Measurements from ENCODE around the gene FAM163B. TPM values are rescaled to one million over a fixed set of nuclear protein-coding genes. Genes with fewer than 3 reads are reported as not detected.

FAM163B gene
- total and polyA plus RNA-seq, 2 of the 8 experiments (the other 6 are each of a cell fraction or from before 2014, with no cell fraction given), result 0.63 to 1.0 TPM

DNA sequence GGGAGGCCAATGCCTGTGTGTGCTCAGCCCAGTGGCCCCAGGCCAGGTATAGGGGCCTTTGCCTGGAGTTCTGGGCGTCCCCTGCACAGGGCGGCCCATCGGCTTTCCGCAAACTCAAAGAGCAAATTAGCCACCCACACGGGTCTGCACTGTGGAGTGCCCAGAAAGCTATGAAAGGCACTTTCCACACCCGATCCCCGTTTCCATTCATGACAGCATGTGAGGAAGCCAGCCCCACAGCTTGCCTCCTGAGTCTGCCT, 32.1 kb upstream of the FAM163B start:
- H2BK15ac ChIP-seq (ENCODE audit: low read length), result no peak overlapping the region
- H2BK5ac ChIP-seq (ENCODE audit: low read depth, low read length), result no peak overlapping the region
- FAIRE-seq, result no peak
- no peaks in the 10 kb centered on the region for H3K9me3 ChIP-seq (ENCODE audit: insufficient read depth in 2 of 2, low read depth in 1 of 2, low read length in 1 of 2)
- no peaks in the 10 kb centered on the region; a peak in 1 of 7 replicates for H3K27me3 ChIP-seq (replicated peaks in 1 of 4; ENCODE audit: control insufficient read depth in 3 of 4, extremely low read depth in 1 of 4, insufficient read depth in 3 of 4, low read length in 3 of 4)
- H2AFZ ChIP-seq (ENCODE audit: low read length), result no peak overlapping the region
- H3K18ac ChIP-seq (ENCODE audit: extremely low read depth, low read length), result no peak overlapping the region
- H3K4me1 ChIP-seq (replicated peaks in 1 of 4; ENCODE audit: control insufficient read depth in 3 of 4, insufficient read depth in 4 of 4, low read length in 3 of 4), result peaks cover 0 to 10% (median 7%) of the 10 kb centered on the region in 4 experiments; a peak in 6 of 7 replicates
- H3K36me3 ChIP-seq (ENCODE audit: control insufficient read depth in 2 of 4, insufficient read depth in 4 of 4, low read length in 3 of 4), result no peaks in the 10 kb centered on the region
- no peak overlapping the region for H4K8ac ChIP-seq (ENCODE audit: extremely low read depth, insufficient read depth, low read length)
- TF ChIP-seq TBP (IDR thresholded peaks at IDR 0.05; ENCODE audit: low read depth, low read length) (no peak), BACH1 (IDR thresholded peaks at IDR 0.05; ENCODE audit: low read length) (no peak), CREB1 (IDR thresholded peaks at IDR 0.05) (no peak)
- no peak overlapping the region for H2BK12ac ChIP-seq (ENCODE audit: low read depth, low read length)
- no peak overlapping the region for H3K27ac ChIP-seq (ENCODE audit: low read depth, low read length)
- ChIA-PET CTCF (ENCODE audit: partially characterized antibody) (interaction anchor here (0.7 to 3.3 kb wide), 2 partner anchors 12 to 15 kb away, joined by 4 to 14 read pairs; no protein-coding TSS in a partner anchor), POLR2A (ENCODE audit: partially characterized antibody) (interaction anchor here (0.7 kb wide), 1 partner anchor 13 kb away, joined by 3 read pairs; no protein-coding TSS in a partner anchor)
- H4K20me1 ChIP-seq (replicated peaks in 1 of 2; ENCODE audit: control insufficient read depth in 1 of 2, insufficient read depth in 2 of 2, low read length in 2 of 2), result peaks cover 0 to 2% of the 10 kb centered on the region in 2 experiments
- 86% methylated on average over 7 of the region's 7 CpGs; no CpG with 5 or more reads in 1 of the 2 experiments for WGBS, 2 experiments (ENCODE audit: extremely low coverage in 1 of 2, insufficient coverage in 1 of 2, insufficient read length in 1 of 2, insufficient replicate concordance in 2 of 2, low coverage in 1 of 2, low lambda C conversion rate in 2 of 2, missing lambda C conversion rate in 1 of 2)
- H3K79me2 ChIP-seq (ENCODE audit: control insufficient read depth in 1 of 2, insufficient read depth in 2 of 2, low read length in 2 of 2), result no peaks in the 10 kb centered on the region
- H2BK20ac ChIP-seq (ENCODE audit: low read length), result no peak overlapping the region
- no peak overlapping the region for H4K5ac ChIP-seq (ENCODE audit: insufficient read length, low read depth, low read length)
- H3K9ac ChIP-seq (replicated peaks in 1 of 4; ENCODE audit: extremely low read depth in 1 of 4, low read depth in 3 of 4, low read length in 3 of 4), result no peak overlapping the region
- H3K23me2 ChIP-seq (ENCODE audit: low read depth, low read length), result 0 out of 2 replicates have a peak, but pooled peaks cover 1% of the 10 kb centered on the region
- no peaks in the 10 kb centered on the region for H3K79me1 ChIP-seq (ENCODE audit: low read depth, low read length)
- H4K91ac ChIP-seq (replicated peaks; ENCODE audit: insufficient read length, low read length), result no peak overlapping the region
- DNase-seq (ENCODE audit: low read depth in 1 of 2, low spot score in 2 of 2), result no peak
- no peak overlapping the region for H3K4ac ChIP-seq (replicated peaks; ENCODE audit: insufficient read length, low read depth, low read length)
- H2BK120ac ChIP-seq (replicated peaks; ENCODE audit: low read depth, low read length), result no peak overlapping the region
- H3K56ac ChIP-seq (replicated peaks; ENCODE audit: insufficient read length, low read depth, low read length), result no peak overlapping the region
- no peak overlapping the region for H3K14ac ChIP-seq (ENCODE audit: insufficient read length)
- no peak overlapping the region for H2AK5ac ChIP-seq (ENCODE audit: low read depth, low read length)
- no peak overlapping the region for H3K23ac ChIP-seq (ENCODE audit: insufficient read length)
- H3K4me3 ChIP-seq (ENCODE audit: extremely low read depth in 1 of 4, insufficient read depth in 2 of 4, low read depth in 3 of 4, low read length in 4 of 4), result no peak overlapping the region
- H3K4me2 ChIP-seq (ENCODE audit: insufficient read depth in 1 of 2, low read depth in 2 of 2, low read length in 2 of 2), result no peak overlapping the region

All from H1 (cell line).